ENCODE results near the gene C1orf185. TPM values are rescaled to one million over a fixed set of nuclear protein-coding genes. Genes with fewer than 3 reads are reported as not detected.

C1orf185 gene
- total RNA-seq (2012; rRNA removed) (not detected in 2 replicates), polyA plus RNA-seq (2012; rRNA removed) (not detected in 2 replicates), Bru-seq, nascent RNA (percentile 2 among the genes with signal in this experiment), BruChase-seq, experiment 1, labeled RNA remaining after a 6-hour chase (percentile 20 among the genes with signal in this experiment), BruChase-seq, experiment 2, labeled RNA remaining after a 2-hour chase (percentile 12 among the genes with signal in this experiment)
- polyA plus RNA-seq (2012; cell fraction: cytosol; rRNA removed), result not detected in 2 replicates
- not detected in 2 replicates for polyA plus RNA-seq (2012; cell fraction: nucleus; rRNA removed; ENCODE audit: low replicate concordance)
- long read RNA-seq, result 0 reads

GRCh38 chr1:51101976-51102375 lies at the start of gene C1orf185:
Gene C1orf185 (plus strand): TSS chr1:51102228. CDS start chr1:51102234, 6 bp downstream.
- no TSS peak for BruUV-seq (replicated peaks)
- Histone ChIP-seq H2AK9ac (replicated peaks; ENCODE audit: low read depth, low read length, poor library complexity) (no peak within 1 kb of the TSS), H3K56ac (ENCODE audit: extremely low read depth, insufficient read depth, low read length) (no peak within 1 kb of the TSS), H4K8ac (ENCODE audit: low read depth in 2 of 2, low read length in 2 of 2) (no peak within 1 kb of the TSS), H3K4me1 (ENCODE audit: control insufficient read depth, insufficient read depth, low read length) (no peaks in the 10 kb centered on the region), H3K36me3 (ENCODE audit: control insufficient read depth, insufficient read depth, low read length) (no peaks in the 10 kb centered on the region), H2AK5ac (ENCODE audit: low read depth, low read length) (no peak within 1 kb of the TSS), H2BK120ac (ENCODE audit: low read depth, low read length) (no peak within 1 kb of the TSS), H3K18ac (ENCODE audit: low read depth, low read length) (no peak within 1 kb of the TSS), H4K5ac (ENCODE audit: low read depth, low read length) (no peak within 1 kb of the TSS), H2BK5ac (ENCODE audit: low read depth, low read length, poor library complexity, severe bottlenecking) (no peak within 1 kb of the TSS), H3K9ac (ENCODE audit: low read depth, low read length) (no peak within 1 kb of the TSS), H3K27me3 (ENCODE audit: control insufficient read depth, insufficient read depth, low read length) (no peaks in the 10 kb centered on the region), H2BK15ac (ENCODE audit: low read depth, low read length) (no peak within 1 kb of the TSS), H3K4me2 (ENCODE audit: low read depth, low read length) (no peak within 1 kb of the TSS), H3K14ac (replicated peaks; ENCODE audit: low read depth, low read length) (no peak within 1 kb of the TSS), H3K9me3 (ENCODE audit: control insufficient read depth, insufficient read depth, low read length) (no peaks in the 10 kb centered on the region), H2BK20ac (ENCODE audit: low read depth, low read length) (no peak within 1 kb of the TSS), H4K91ac (ENCODE audit: insufficient read depth, low read depth, low read length) (no peak within 1 kb of the TSS), H3K4me3 (ENCODE audit: insufficient read depth, low read depth, low read length) (no peak within 1 kb of the TSS), H3K23ac (ENCODE audit: low read depth, low read length) (no peak within 1 kb of the TSS), H3K4ac (ENCODE audit: low read depth, low read length) (no peak within 1 kb of the TSS), H2AFZ (replicated peaks; ENCODE audit: low read length, poor library complexity) (no peak within 1 kb of the TSS), H3K79me1 (ENCODE audit: low read depth in 1 of 2, low read length in 2 of 2) (no peaks in the 10 kb centered on the region), H3K27ac (ENCODE audit: insufficient read depth, low read length) (no peak within 1 kb of the TSS), H4K20me1 (ENCODE audit: insufficient read depth, low read length) (no peaks in the 10 kb centered on the region), H3K9me1 (ENCODE audit: insufficient read depth, low read length) (no peaks in the 10 kb centered on the region)
- dilution Hi-C loops (cut with HindIII; ENCODE audit: low sequenced_read_pairs, unreplicated experiment), result no loop called here
- WGBS, 2 experiments (ENCODE audit: extremely low coverage in 2 of 2, insufficient read length in 1 of 2), result no CpG with 5 or more reads among the region's 4 CpGs
- DNase-seq, result no peak
- TF ChIP-seq SMC3 (IDR thresholded peaks at IDR 0.05; ENCODE audit: low read depth, low read length) (no peak), NFE2L2 (IDR thresholded peaks at IDR 0.05; ENCODE audit: low read depth, low read length) (no peak), MXI1 (IDR thresholded peaks at IDR 0.05; ENCODE audit: borderline replicate concordance, low read depth, low read length) (no peak), POLR2A (IDR thresholded peaks at IDR 0.05; ENCODE audit: low read depth, low read length) (no peak), FOS (IDR thresholded peaks at IDR 0.05; ENCODE audit: low read depth, low read length) (no peak)
- in situ Hi-C loops (cut with MboI; ENCODE audit: low sequenced_read_pairs), result no loop called here
- ChIA-PET POLR2A (ENCODE audit: unreplicated experiment) (no interaction called here), CTCF (no interaction called here)
- intact Hi-C loops (cut with micrococcal nuclease), result no loop called here
- ATAC-seq (ENCODE audit: low read depth), result no peak
